HG03342 (cell line): ENCODE results near the gene GRIK2.

Experiments used
- ATAC-seq: cut with Tn5 transposase; IDR thresholded peaks from one replicate; pipeline ENCODE4 v1.9.1; 2021; ENCODE audit warnings: mild to moderate bottlenecking, moderate library complexity; ENCODE audit not compliant: unreplicated experiment

Gene GRIK2

DNA sequence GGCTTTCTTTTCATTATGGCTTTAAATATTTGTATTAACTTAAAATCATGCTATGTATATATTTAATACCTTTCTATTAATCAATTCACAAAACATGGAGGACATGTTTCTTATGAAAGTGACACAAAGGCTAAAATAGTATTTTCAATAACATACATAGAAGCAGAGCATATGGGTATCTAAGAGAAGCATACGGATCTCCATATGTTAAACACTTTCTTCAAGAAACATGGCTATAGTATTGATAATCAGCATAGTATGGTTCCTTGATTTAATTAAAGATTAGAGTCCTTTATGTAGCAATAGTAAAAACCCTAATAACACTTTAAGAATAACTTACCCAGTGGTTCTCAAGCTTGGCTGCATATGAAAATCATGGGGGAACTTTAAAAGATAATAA is 58.5 kb downstream of the GRIK2 start:
- no peak for ATAC-seq

GRCh38 chr6:101453221-101453620 is 59.7 kb downstream of the GRIK2 start:
- ATAC-seq: no peak

GRCh38 chr6:101454106-101454676 is 60.7 kb downstream of the GRIK2 start:
- ATAC-seq: no peak

DNA sequence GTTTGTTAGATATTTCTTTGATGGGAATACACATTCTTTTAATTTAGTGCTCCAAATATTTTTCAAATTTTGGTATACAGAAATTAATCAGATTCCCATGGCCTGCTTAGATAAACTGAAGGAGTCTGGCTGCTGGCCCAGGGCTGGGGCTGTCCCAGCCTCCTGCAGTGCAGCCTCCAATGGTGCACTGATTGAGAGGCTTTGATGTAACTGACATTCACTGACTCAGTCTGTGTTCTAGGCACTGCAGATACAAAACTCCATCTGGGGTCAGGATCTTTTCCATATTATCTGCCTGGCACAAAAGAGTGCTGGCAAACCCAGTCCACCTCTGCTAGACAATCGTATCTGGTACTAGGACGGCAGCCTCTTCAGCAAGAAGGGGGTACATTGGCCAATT is 64.8 kb downstream of the GRIK2 start:
- ATAC-seq: no peak

DNA sequence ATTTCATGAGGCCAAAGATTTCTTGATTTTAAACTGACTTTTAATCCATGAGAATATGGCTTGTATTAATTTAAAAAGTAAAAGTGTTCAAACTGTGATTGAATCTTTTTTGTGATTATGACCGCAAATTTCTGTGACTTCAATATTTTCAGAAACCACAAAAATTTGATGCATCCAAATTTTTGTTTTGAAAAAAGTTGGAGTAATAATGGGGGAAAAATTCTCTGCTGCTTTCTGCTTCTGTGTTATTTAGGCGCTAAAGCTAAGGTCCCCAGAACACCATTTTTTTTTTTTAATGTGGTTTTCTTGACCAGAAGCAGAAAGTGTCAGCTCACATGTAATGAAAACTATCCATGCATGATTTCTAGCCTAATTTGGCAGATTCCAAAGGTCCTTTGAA is 65.3 kb downstream of the GRIK2 start:
- ATAC-seq: no peak

- no peak for ATAC-seq
Measured at GRCh38 chr6:101462576-101462975, 69.1 kb downstream of the GRIK2 start.

- no peak for ATAC-seq
Measured at GRCh38 chr6:101465863-101466262, 72.4 kb downstream of the GRIK2 start.

- ATAC-seq: no peak
Measured at GRCh38 chr6:101477436-101477835, 83.9 kb downstream of the GRIK2 start.

DNA sequence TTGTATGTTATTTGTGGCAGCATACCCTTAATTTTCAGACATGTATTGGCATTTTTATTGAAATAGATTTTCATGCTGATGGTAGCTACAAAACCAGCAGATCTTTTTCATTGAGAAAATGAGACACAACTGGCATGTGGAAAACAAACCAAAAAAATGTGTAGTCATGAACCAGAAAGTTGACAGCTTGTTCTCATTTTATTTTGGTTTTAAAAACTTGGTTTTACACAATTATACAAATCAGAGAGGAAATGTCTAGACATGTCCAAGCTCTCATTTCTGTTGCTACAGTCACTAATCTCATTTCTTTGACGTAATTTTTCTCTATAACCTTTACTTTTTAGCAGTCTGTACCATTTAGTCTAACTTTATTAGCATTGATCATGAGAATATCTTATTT is 85.4 kb downstream of the GRIK2 start:
- ATAC-seq: no peak

- ATAC-seq: no peak
Measured at GRCh38 chr6:101482606-101483005, 89.1 kb downstream of the GRIK2 start.

- no peak for ATAC-seq
Measured at GRCh38 chr6:101484781-101485180, 91.3 kb downstream of the GRIK2 start.

DNA sequence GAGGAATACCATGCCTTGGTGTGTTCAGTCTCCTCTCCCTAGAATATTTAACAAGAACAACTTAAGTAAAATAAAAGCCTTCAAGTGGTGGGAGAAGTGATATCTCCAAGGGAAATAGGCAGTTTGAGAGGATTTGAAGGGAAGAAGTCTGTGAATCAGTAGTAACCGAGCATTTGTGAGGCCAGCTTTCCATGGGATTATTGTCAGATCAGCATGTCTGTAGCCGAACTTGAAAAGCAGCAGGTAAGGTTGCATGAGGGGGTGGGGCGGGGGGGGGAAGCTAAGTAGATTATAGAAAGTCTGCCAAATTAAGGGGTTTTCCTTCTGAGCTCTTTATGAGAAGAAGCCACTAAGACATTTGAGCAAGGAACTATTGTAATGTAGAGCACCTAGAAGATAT is 92.6 kb downstream of the GRIK2 start:
- ATAC-seq: no peak

- ATAC-seq: no peak
Measured at GRCh38 chr6:101486726-101487125, 93.2 kb downstream of the GRIK2 start.

GRCh38 chr6:101489456-101489855 is 95.9 kb downstream of the GRIK2 start:
- ATAC-seq: no peak

- no peak for ATAC-seq
Measured at GRCh38 chr6:101490857-101491256, 97.3 kb downstream of the GRIK2 start.

GRCh38 chr6:101502818-101503217 is 109.3 kb downstream of the GRIK2 start:
- no peak for ATAC-seq

DNA sequence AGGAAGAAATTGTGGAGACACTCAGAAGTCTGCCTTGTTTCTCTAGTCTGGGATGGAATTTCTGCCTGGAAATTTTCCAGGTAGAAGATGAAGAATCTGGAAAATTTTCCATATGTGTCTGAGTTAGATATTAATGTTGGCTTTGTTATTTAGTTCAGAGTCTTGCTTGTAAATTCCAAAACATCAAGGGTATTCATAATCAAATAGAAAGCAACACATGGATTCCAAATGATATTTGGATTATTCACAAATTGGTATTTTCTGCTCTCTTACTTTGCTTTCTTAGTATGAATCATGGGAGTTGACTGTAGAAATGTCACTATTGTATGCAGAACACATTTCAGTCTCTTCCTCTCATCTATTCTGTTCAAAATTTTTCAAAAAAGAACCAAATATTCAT is 116.0 kb downstream of the GRIK2 start:
- ATAC-seq: no peak

DNA sequence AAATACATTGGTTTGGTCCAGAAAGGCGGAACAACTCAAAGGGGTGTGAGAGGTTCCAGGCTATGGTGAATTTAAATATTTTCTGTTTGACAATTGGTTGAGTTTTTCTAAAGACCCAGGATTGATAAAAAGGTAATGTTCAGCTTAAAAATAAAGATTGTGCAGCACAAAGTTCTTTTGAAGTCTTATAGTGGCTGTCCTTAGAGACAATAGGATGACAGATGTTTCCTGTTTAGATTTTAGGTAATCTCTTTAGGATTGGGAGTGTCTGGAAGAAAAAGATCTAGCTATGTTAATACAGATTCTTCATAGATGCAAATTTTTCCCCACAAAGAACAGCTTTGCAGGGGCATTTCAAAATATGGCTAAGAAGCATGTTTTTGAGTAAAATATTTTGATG is 119.7 kb downstream of the GRIK2 start:
- ATAC-seq: no peak

GRCh38 chr6:101516578-101516977 is 123.1 kb downstream of the GRIK2 start:
- ATAC-seq: no peak

GRCh38 chr6:101517632-101518031 is 124.1 kb downstream of the GRIK2 start:
- no peak for ATAC-seq

DNA sequence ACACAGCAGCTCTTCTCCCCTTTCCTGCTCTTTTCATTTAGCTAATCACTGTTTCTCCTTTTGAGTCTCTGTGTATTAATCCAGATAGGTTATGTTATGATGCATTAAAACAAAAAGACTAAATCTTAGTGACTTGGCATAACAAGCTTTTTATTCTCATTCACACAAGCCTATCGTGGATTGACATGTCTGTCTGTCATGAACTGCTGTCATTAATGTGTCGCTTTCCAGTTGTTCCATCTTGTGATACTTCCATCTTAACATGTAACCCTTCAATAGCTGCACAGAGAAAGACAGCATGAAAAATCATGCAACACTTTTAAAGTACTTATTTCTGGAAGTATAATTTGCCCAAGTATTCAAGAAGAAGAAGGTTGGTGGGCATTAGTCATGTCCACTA is 128.7 kb downstream of the GRIK2 start:
- ATAC-seq: no peak

DNA sequence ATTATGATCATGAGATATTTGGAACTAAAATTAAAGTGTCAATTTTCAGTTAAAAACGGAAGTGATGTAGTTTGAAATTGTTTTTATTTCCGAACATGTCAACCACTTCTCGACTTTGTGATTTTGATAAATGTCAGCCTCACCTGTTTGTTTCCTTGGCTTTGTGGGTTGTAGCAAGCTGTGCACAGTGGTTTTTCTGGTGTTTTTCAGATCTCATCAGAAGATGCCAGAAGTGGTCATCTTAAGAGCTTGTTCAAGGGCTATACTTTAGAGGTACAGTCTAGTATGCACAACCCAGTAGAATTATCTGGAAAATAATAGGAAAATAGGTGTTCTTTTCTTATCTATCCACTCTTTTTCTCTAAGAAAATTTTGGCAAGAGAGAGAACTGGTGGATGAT is 134.0 kb downstream of the GRIK2 start:
- ATAC-seq: no peak

- no peak for ATAC-seq
Measured at GRCh38 chr6:101528801-101529200, 135.3 kb downstream of the GRIK2 start.

GRCh38 chr6:101531538-101531937 is 138.0 kb downstream of the GRIK2 start:
- no peak for ATAC-seq
